ENCODE measurements around the gene IGFBP5.

IGFBP5 gene

GRCh38 chr2:216735668-216736067, 40.3 kb upstream of the IGFBP5 start:
- Histone ChIP-seq H3K23ac (ENCODE audit: low read depth, low read length, poor library complexity) (no peak overlapping the region), H2BK5ac (ENCODE audit: low read length) (no peak overlapping the region), H3K79me1 (ENCODE audit: low read depth, low read length) (no peaks in the 10 kb centered on the region), H2BK120ac (ENCODE audit: low read depth, low read length) (no peak overlapping the region), H4K8ac (ENCODE audit: low read depth, low read length) (no peak overlapping the region), H3K9me3 (replicated peaks in 1 of 2; ENCODE audit: control insufficient read depth in 2 of 2, insufficient read depth in 1 of 2, low read depth in 1 of 2, low read length in 2 of 2) (no peaks in the 10 kb centered on the region), H3K14ac (ENCODE audit: low read length) (no peak overlapping the region), H3K27ac (replicated peaks; ENCODE audit: low read length) (no peak overlapping the region), H2AFZ (ENCODE audit: low read length) (peak overlapping the region; percentile 43), H2BK15ac (ENCODE audit: low read length) (no peak overlapping the region), H3K27me3 (ENCODE audit: control insufficient read depth in 3 of 3, insufficient read depth in 3 of 3, low read depth in 1 of 3, low read length in 3 of 3) (no peaks in the 10 kb centered on the region), H3K4me1 (ENCODE audit: control insufficient read depth in 2 of 2, insufficient read depth in 1 of 2, low read depth in 1 of 2, low read length in 2 of 2) (peaks cover 6 to 9% of the 10 kb centered on the region in 2 donors), H3K36me3 (replicated peaks in 1 of 2; ENCODE audit: control insufficient read depth in 2 of 2, insufficient read depth in 2 of 2, low read length in 2 of 2) (no peaks in the 10 kb centered on the region), H2AK5ac (ENCODE audit: low read depth, low read length) (no peak overlapping the region), H3K4me3 (ENCODE audit: low read length in 2 of 2) (no peak overlapping the region), H3K4me2 (ENCODE audit: insufficient read depth, low read length, poor library complexity, severe bottlenecking) (no peak overlapping the region), H3K18ac (ENCODE audit: low read length) (no peak overlapping the region), H2BK12ac (ENCODE audit: low read length) (no peak overlapping the region), H4K91ac (ENCODE audit: low read depth, low read length, poor library complexity) (no peak overlapping the region), H3K9ac (ENCODE audit: low read depth, low read length, poor library complexity) (no peak overlapping the region), H3K4ac (ENCODE audit: low read length) (no peak overlapping the region)
- DNase-seq (ENCODE audit: low spot score): no peak

- Histone ChIP-seq H2BK12ac (ENCODE audit: low read length) (no peak overlapping the region), H3K27ac (replicated peaks; ENCODE audit: low read length) (no peak overlapping the region), H2BK120ac (ENCODE audit: low read depth, low read length) (no peak overlapping the region), H3K27me3 (ENCODE audit: control insufficient read depth in 3 of 3, insufficient read depth in 3 of 3, low read depth in 1 of 3, low read length in 3 of 3) (no peaks in the 10 kb centered on the region), H2AK5ac (ENCODE audit: low read depth, low read length) (no peak overlapping the region), H3K9ac (ENCODE audit: low read depth, low read length, poor library complexity) (no peak overlapping the region), H3K4ac (ENCODE audit: low read length) (no peak overlapping the region), H3K4me3 (ENCODE audit: low read length in 2 of 2) (no peak overlapping the region), H3K18ac (ENCODE audit: low read length) (peak overlapping the region; percentile 53), H2AFZ (ENCODE audit: low read length) (peak overlapping the region; percentile 75), H4K8ac (ENCODE audit: low read depth, low read length) (no peak overlapping the region), H2BK15ac (ENCODE audit: low read length) (no peak overlapping the region), H3K4me2 (ENCODE audit: insufficient read depth, low read length, poor library complexity, severe bottlenecking) (no peak overlapping the region), H3K9me3 (replicated peaks in 1 of 2; ENCODE audit: control insufficient read depth in 2 of 2, insufficient read depth in 1 of 2, low read depth in 1 of 2, low read length in 2 of 2) (no peaks in the 10 kb centered on the region), H3K36me3 (replicated peaks in 1 of 2; ENCODE audit: control insufficient read depth in 2 of 2, insufficient read depth in 2 of 2, low read length in 2 of 2) (no peaks in the 10 kb centered on the region), H3K4me1 (ENCODE audit: control insufficient read depth in 2 of 2, insufficient read depth in 1 of 2, low read depth in 1 of 2, low read length in 2 of 2) (peaks cover 6% of the 10 kb centered on the region in 2 donors), H3K23ac (ENCODE audit: low read depth, low read length, poor library complexity) (no peak overlapping the region), H4K91ac (ENCODE audit: low read depth, low read length, poor library complexity) (no peak overlapping the region), H2BK5ac (ENCODE audit: low read length) (no peak overlapping the region), H3K79me1 (ENCODE audit: low read depth, low read length) (no peaks in the 10 kb centered on the region), H3K14ac (ENCODE audit: low read length) (no peak overlapping the region)
- DNase-seq (ENCODE audit: low spot score): no peak
- no CpG with 5 or more reads among the region's 6 CpGs for WGBS, 2 donors (ENCODE audit: extremely low coverage in 2 of 2, insufficient read length in 2 of 2, insufficient replicate concordance in 1 of 2)
Observed at GRCh38 chr2:216735086-216735485, 39.7 kb upstream of the IGFBP5 start.

- Histone ChIP-seq H3K9me3 (replicated peaks in 1 of 2; ENCODE audit: control insufficient read depth in 2 of 2, insufficient read depth in 1 of 2, low read depth in 1 of 2, low read length in 2 of 2) (no peaks in the 10 kb centered on the region), H2AK5ac (ENCODE audit: low read depth, low read length) (no peak overlapping the region), H4K8ac (ENCODE audit: low read depth, low read length) (no peak overlapping the region), H3K27ac (replicated peaks; ENCODE audit: low read length) (no peak overlapping the region), H3K4ac (ENCODE audit: low read length) (no peak overlapping the region), H3K36me3 (replicated peaks in 1 of 2; ENCODE audit: control insufficient read depth in 2 of 2, insufficient read depth in 2 of 2, low read length in 2 of 2) (no peaks in the 10 kb centered on the region), H3K9ac (ENCODE audit: low read depth, low read length, poor library complexity) (no peak overlapping the region), H3K79me1 (ENCODE audit: low read depth, low read length) (no peaks in the 10 kb centered on the region), H3K23ac (ENCODE audit: low read depth, low read length, poor library complexity) (no peak overlapping the region), H2BK5ac (ENCODE audit: low read length) (no peak overlapping the region), H4K91ac (ENCODE audit: low read depth, low read length, poor library complexity) (no peak overlapping the region), H3K4me2 (ENCODE audit: insufficient read depth, low read length, poor library complexity, severe bottlenecking) (no peak overlapping the region), H2BK120ac (ENCODE audit: low read depth, low read length) (no peak overlapping the region), H2BK15ac (ENCODE audit: low read length) (no peak overlapping the region), H3K4me1 (ENCODE audit: control insufficient read depth in 2 of 2, insufficient read depth in 1 of 2, low read depth in 1 of 2, low read length in 2 of 2) (peaks cover 3 to 6% of the 10 kb centered on the region in 2 donors), H2BK12ac (ENCODE audit: low read length) (no peak overlapping the region), H3K4me3 (ENCODE audit: low read length in 2 of 2) (no peak overlapping the region), H3K14ac (ENCODE audit: low read length) (no peak overlapping the region), H2AFZ (ENCODE audit: low read length) (no peak overlapping the region), H3K18ac (ENCODE audit: low read length) (no peak overlapping the region), H3K27me3 (ENCODE audit: control insufficient read depth in 3 of 3, insufficient read depth in 3 of 3, low read depth in 1 of 3, low read length in 3 of 3) (no peaks in the 10 kb centered on the region)
- no peak for DNase-seq (ENCODE audit: low spot score)
- WGBS, 2 donors (ENCODE audit: extremely low coverage in 2 of 2, insufficient read length in 2 of 2, insufficient replicate concordance in 1 of 2): no CpG with 5 or more reads among the region's 7 CpGs
Observed at GRCh38 chr2:216733046-216733445, 37.7 kb upstream of the IGFBP5 start.

DNA sequence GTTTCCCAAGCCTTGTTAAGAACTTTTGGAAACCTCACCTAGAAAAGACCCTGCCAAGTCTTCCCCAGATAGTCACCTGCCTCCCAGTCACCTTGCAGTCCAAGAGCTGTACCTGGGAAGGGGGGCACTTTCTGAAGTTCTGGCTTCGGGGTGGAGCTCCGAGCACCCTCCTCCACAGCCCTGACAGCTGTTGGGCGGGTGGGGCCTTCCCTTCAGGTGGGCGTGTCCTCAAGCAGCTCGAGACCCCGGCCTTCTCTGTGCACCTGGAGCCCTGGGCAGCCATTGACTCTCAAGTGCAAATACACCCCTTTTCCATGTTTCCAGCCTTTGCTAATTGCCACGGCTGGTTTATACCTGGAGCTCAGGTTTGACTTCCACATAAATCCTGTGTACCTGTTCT, 37.0 kb upstream of the IGFBP5 start:
- H3K27me3 ChIP-seq (ENCODE audit: control insufficient read depth in 3 of 3, insufficient read depth in 3 of 3, low read depth in 1 of 3, low read length in 3 of 3): no peaks in the 10 kb centered on the region
- no peak overlapping the region for H2AK5ac ChIP-seq (ENCODE audit: low read depth, low read length)
- no CpG with 5 or more reads among the region's 7 CpGs for WGBS, 2 donors (ENCODE audit: extremely low coverage in 2 of 2, insufficient read length in 2 of 2, insufficient replicate concordance in 1 of 2)
- no peak overlapping the region for H2BK12ac ChIP-seq (ENCODE audit: low read length)
- H4K91ac ChIP-seq (ENCODE audit: low read depth, low read length, poor library complexity): no peak overlapping the region
- peaks cover 3 to 6% of the 10 kb centered on the region in 2 donors for H3K4me1 ChIP-seq (ENCODE audit: control insufficient read depth in 2 of 2, insufficient read depth in 1 of 2, low read depth in 1 of 2, low read length in 2 of 2)
- H4K8ac ChIP-seq (ENCODE audit: low read depth, low read length): no peak overlapping the region
- H3K18ac ChIP-seq (ENCODE audit: low read length): no peak overlapping the region
- H3K9ac ChIP-seq (ENCODE audit: low read depth, low read length, poor library complexity): no peak overlapping the region
- H3K9me3 ChIP-seq (replicated peaks in 1 of 2; ENCODE audit: control insufficient read depth in 2 of 2, insufficient read depth in 1 of 2, low read depth in 1 of 2, low read length in 2 of 2): no peaks in the 10 kb centered on the region
- H2BK5ac ChIP-seq (ENCODE audit: low read length): no peak overlapping the region
- no peak for DNase-seq (ENCODE audit: low spot score)
- H3K27ac ChIP-seq (replicated peaks; ENCODE audit: low read length): no peak overlapping the region
- no peak overlapping the region for H2BK120ac ChIP-seq (ENCODE audit: low read depth, low read length)
- no peak overlapping the region for H3K4ac ChIP-seq (ENCODE audit: low read length)
- H3K23ac ChIP-seq (ENCODE audit: low read depth, low read length, poor library complexity): no peak overlapping the region
- H3K36me3 ChIP-seq (replicated peaks in 1 of 2; ENCODE audit: control insufficient read depth in 2 of 2, insufficient read depth in 2 of 2, low read length in 2 of 2): no peaks in the 10 kb centered on the region
- no peaks in the 10 kb centered on the region for H3K79me1 ChIP-seq (ENCODE audit: low read depth, low read length)
- no peak overlapping the region for H2BK15ac ChIP-seq (ENCODE audit: low read length)
- no peak overlapping the region for H3K4me2 ChIP-seq (ENCODE audit: insufficient read depth, low read length, poor library complexity, severe bottlenecking)
- H3K14ac ChIP-seq (ENCODE audit: low read length): no peak overlapping the region
- no peak overlapping the region for H3K4me3 ChIP-seq (ENCODE audit: low read length in 2 of 2)
- no peak overlapping the region for H2AFZ ChIP-seq (ENCODE audit: low read length)
